GM18870 (cell line): ENCODE data around the gene KCNC4.

Experiments
- ATAC-seq: cut with Tn5 transposase; IDR thresholded peaks from one replicate; pipeline ENCODE4 v1.9.1; 2021; ENCODE audit warnings: moderate library complexity; ENCODE audit not compliant: unreplicated experiment

Gene KCNC4

DNA sequence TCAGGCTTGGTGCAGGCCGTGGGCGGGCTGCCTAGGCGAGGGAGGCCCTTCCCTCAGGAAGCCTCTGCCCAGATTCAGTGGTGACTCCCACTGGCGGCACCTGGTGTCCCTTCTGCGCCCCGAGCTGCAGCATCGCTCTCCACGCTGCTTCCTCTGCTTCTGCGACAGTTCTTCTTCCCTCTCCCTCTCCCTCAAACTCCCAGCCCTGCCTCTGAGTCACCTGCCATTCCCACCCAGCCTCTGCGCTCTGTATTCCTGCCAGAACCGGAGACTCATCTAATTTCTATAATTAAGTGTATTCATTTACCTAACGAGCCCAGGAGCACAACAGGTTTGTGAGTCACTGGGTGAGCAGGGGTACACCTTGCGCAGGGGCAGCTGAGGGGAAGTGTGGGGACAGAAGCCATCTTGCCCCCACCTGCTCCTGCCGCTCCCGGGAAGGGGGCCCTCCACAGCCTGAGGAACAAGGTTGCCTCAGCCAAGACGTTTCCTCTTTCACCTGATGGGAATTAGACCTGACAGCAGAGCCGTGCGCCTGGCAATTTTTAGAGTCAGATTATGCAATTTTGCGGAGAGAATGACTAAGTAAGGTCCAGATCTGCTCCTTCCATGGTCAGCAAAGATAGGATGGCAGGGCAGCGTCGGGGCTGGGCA is 19.4 kb downstream of the KCNC4 start:
- ATAC-seq: no peak

DNA sequence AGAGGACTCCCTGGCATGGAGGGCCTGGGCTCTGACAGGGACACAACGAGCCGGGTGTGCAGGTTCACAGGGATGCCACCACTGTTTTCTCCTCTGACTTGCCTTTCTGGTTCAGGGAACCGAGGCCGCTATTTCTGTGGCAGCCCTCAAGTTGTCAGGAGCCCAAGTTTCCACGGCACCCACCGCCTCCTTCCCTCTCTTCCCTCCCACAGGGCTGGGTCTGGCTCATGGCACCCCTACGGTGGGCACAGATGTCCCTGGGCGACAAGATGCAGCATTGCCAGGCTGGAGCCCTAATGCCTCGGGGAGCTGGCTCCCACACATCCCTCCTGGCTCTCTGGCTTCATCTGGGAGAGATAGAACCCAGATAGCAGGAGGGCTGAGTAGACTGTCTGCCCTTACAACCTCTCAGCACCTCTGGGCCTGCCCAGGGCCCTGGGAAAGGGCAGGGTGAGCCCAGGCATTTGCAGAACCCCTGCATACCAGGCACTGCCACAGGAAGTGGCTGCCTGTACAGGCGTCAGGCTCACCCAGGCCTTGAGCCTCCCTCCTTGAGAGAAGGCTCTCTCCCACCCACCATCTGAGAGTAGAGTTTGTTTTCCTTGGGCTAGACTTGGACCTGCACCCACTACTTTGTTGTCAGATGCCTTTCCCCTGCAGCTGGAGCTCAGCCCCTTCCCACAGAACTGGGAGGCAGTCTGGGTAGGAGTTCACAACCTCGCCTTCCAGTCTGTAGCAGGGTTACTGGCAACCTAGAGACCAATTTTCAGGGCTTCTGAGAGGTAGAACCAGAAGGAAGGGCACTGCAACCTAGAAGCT is 20.5 kb downstream of the KCNC4 start:
- ATAC-seq: no peak

DNA sequence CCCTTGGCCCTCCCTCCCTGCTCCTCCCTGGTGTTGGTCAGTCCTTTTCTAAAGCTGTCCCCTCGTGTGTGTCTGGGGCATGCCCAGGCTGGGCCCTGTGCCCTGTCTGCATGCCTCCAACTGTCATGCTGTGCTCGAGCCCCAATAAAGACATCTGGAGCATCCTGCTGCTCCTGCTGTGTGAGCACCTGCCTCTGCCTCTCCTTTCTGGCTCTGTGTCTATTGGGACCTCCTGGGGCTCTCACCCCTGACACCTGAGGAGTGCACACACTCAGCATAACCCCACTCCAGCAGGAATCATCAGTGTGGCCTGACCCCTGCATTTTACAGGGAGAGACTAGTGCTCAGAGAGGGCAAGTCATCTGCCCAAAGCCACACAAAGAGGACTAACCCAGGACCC is 23.7 kb downstream of the KCNC4 start:
- no peak for ATAC-seq

DNA sequence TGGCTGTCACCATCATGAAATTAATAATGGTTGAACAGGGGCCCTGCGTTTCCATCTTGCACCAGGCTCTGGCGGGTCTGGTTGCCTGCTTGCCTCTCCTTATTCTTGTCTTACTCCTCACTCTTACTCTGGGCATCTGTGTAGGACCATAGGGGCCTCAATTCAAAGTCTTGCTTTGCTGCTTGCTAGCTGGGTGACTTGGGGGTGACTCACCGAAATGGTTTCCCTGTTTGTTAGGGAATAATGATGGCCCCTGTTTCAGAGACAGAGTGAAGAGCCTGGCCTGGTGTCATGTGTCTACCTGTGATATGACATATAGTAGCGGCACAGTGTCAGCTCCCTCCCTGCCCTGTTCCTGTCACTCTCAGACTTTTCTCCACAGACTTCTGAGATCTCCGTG is 24.6 kb downstream of the KCNC4 start:
- ATAC-seq: no peak

DNA sequence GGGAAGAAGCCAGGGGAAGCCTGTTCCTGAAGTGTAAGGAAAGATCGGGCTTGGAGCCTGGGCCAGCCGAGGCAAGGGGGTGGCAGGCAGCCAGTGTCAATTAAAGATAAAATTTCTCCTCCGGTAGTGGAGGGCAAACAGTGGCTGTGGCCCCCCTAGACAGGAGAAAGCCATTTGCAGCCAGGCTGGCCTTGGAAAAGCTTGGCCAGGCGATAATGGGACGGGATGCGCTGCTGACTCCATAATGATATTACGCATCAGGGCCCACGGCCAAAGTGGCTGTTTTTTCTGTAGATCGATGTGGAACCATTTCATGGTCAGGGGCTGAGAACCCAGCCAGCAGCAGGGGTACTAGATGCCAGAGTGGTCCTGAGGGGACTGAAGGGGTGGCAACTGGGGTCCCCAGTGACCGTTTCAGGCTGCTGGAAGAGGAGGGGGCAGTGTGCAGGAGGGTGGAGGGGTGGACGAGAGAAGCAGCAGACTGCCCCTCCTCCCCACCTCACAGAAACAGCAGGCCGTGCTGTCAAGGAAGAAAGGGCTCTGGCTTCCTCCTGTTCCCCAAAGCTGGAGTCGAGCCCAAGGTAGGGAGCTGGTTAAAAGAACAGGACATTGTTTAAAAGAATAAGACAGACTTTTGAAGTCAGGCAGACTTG is 25.2 kb downstream of the KCNC4 start:
- ATAC-seq: no peak

DNA sequence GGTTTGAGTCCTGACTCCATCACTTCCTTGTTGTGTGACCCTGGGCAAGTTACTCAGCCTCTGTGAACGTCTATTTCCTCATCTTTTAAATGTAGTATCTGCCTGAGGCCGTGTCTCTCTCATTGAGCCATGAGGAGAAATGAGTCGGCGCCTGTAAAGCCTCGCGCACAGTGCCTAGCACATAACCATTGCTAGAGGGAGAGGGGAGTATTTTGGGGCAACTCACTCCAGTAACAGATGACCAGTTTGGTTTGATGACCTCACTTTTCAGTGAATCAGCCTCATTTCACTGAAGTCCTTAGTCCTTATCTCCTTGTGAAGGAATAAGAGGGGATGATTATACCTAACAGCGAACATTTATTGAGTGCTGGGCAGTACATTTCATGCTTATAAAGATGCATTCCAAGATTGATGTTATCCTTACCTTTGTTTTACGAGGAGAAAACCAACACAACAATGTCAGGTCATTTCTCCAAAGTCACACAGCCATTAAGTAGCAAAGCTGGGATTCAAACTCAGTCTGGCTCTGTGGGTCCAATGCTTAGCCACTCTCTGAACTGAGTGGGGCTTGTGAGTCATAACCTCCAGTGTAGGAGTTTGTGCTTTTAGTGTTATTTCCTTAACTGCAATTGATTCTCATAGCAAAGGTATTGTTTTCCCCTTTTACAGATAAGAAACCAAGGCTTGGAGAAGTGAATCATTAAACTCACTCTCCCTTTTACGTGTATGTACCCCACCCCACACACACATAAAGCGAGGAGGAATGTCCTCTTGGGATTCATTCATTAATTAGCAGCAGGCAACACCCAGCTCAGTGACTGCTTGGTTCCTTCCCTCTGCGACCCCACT is 25.9 kb downstream of the KCNC4 start:
- no peak for ATAC-seq

DNA sequence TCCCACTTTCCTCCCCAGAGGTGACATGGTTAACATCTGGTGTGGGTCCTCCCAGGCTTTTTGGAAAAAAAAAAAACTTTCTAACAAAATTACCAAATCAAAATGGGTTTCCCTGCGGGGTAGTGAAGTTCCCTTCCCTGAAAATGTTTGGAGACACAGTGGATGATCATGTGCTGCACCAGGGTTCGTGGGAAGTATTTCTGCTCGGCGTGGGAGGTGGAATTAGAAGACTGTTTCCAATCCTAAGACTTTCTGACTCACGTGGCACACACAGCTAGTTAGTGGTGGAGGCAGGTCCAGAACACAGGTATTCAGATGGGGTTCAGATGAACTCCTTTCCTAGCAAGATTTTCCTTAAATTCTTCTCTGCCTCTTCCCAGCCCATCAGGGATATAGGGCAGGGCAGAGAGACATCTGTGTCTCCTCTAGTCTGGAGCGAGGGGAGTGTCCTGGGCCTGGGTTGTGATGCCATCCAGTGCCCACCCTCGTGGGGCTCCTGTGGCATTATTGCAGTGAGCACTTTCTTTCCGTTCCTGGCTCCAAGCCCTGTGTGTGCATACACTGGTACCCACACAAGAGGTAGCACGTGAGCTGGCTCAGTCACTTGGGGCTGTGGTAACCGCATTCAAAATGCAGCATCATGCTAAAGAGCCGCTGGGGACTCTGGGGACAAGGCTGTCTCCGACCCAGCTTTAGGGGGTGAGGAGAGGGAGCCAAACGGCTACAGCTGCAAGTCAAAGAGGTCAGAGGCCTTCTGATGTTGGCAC is 27.5 kb downstream of the KCNC4 start:
- no peak for ATAC-seq

DNA sequence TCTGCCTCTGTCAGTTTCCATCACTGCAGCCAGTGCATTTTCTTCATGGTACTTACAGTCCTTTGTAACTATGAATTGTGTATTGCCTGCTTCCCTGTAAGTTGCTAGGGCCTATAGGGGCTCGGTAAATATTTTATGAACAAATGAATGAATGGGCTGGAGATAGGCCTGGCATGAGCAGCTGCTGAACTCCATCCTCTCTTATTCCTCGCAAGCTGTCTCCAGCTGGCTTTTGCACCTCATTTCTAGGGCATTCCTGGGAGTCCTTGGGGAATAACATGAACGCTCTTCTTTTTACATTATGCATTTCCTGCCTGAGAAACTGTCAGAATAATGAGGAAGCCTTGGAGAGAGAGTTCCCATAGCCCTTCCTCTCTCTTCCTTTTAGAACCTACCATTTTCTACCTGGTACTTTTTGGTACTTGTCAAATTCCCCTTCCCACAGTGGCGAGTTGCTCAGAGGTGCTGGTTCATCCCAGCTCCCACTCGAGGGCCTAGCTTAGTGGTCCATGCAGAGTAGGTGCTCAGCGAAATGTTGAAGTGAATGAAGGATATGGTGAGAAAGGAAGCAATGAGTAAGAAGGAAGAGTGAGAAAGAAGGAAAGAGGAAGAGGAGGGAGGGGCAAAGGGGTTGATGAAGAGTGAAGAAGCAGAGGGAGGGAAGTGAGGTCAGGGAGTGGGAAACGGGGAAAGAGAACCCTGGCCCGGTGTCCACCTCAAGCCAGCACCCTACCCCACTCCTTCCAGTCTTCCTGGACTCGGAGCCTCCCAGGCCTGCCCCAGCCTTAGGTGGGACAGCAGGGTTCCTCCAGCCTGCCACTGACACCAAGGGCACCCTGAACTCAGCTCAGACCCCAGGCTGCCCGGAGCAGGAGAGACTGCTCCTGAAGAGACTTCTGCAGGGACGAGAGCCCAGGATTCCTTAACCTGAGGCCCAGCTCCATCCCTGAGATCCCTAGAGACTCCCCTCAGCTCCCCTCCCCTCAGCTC is 29.6 kb downstream of the KCNC4 start:
- no peak for ATAC-seq

DNA sequence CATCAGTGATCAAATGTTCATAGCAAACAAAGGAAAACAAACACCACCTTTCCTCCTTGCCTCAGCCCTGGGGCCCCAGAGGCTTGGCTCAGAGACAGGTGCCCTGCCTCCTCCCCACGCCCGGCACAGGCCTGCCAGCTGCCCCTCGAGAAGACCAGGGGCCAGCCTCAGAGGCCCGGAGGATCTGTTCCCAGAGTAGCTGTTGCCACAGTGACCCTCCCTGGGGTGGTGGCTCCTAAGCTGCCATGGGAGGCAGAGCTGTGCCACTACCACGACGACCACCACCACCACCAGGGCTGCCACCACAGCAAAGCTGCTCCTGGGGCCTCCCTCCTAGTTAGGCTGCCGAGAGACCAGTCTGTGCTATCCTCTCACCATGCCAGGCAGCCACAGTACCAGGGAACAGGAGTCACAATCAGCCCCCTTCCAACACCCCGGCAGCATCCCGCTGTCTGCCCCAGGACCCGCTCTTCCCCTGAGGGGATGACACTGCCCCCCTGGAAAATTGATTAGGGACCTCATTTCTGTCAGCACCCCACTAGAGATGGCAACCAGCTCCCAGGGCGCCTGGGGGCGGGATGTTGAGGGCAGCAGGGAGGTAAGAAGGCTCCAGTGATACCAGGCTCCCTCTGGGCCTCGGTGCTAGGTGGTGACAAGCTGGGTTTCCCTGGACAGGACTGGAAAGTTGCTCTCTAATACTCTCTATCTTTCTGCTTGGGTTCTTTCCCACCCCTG is 30.5 kb downstream of the KCNC4 start:
- no peak for ATAC-seq

DNA sequence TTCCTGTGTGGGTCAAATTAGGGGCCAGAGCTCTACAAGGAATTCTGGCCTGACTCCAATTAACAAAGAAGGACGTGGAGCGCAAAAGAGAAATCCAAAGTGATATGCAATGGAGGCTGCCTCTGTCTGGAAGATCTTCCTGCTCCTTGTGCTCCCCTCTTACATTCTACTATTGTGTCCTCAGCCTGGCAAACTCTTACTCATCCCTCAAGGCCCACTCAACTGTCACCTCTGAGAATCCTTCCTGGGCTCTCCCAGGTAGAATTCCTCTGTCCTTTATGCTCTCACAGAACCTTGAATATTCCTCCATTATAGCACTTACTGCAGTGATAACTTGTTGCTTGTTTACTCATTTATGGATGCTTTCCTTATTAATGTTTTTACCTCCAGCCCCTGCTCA is 31.4 kb downstream of the KCNC4 start:
- ATAC-seq: no peak

DNA sequence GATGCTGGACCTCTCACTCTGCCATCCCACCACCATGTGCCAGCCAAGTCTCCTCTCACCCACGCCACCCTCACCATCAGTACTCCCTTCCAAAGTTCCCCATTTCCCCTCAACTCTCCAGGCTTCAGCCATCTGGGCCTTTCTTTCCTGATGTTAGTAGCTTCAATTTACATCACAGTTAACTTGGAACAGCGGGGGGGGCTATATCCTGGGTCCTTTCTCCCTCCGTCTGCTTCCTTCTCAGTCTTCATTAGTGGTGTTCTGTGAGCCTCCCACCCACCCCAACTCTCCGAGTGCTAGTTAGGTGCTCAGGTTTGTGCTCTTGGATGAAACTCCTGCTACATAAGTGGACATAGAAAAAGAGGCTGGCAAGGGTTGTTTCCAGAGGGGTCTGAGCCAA is 31.9 kb downstream of the KCNC4 start:
- no peak for ATAC-seq

DNA sequence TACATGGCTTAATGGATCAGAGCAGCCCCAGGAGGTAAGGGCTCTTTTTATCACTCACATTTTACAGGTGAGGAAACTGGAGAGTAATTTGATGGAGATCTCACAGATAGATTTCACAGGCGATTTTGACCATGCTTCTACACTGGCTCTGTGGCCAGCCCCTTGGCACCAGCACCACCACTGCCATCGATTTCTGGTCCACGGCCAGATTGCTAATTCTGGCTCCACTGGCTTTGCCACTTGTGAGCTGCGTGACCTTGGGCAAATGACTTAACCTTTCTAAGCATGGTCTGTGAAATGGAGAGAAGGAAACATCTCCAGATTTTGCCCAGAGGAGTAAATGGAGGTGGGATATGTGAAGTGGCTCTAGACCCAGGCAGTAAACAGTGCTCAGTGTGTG is 32.6 kb downstream of the KCNC4 start:
- no peak for ATAC-seq

DNA sequence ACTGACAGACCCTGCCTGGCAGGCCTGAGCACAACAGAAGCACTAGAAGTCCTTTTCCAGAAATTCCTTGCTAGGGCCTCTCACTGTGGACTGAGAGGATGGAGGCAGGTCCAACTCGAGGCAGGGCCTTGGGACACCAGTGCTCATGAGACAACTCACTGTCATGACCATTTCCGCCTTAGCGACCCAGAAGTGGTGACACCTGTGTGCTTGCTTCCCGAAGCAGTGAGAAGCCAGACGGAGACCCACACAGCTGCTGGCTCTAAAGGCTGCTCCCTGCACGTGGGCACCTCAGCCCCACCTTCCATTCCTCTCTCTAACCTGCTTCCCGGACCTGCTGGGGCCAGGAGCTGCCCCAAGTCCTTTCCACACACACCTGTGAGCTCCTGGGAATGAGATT is 33.0 kb downstream of the KCNC4 start:
- ATAC-seq: no peak

DNA sequence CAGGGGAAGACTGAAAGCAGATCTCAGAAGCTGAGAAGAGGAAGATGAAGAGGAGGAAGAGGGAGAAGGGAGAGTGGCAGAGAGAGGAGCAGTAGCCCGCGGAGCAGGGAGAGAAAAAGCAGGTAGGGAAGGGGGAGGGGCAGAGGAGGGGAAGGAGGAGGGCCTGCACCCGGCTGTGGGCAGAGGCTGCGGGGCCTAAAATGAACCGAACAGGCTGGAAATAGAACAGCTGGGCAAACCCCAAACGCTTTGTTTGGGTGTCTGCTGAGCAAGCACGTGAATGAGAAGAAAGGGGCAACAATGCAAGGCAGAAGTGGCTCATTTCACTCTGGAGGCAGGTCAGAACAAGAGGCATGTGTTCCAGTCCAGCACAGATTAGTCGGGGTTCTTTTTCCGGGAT is 33.5 kb downstream of the KCNC4 start:
- no peak for ATAC-seq

DNA sequence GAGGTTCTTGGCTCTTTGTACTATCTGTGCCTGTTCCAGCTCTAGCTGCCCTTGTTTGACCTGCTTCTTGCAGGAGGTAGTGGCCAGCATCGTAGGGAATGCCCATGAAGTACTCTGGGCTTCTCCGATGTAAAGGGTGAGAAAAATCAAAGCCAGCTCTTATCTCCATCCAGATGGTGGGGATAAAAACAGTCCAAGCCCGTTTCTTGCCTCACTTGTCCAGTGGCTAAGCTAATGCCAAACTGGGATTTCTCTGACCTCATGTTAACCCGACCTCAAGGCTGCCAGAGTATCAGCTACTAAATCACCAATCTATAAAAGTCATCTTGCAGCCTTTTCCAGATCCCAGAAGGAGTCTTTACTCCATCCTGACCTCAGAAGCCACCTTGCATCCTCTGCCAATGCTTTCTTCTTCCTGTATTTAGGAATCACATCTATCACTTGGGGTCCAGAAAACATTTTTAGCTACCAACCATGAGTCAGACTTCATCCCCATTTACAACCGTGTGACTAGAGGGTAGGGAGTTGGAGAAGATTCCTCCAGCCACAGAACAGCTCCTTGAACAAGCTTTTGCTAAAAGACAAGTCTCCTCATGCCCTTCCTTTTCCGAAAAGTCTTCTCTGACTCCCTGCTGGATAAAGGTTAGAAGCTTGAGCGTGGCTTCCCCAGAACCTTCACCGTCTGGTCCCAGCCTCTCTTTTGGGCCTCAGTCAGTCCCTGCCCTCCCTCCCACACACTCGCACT is 35.9 kb downstream of the KCNC4 start:
- ATAC-seq: no peak

DNA sequence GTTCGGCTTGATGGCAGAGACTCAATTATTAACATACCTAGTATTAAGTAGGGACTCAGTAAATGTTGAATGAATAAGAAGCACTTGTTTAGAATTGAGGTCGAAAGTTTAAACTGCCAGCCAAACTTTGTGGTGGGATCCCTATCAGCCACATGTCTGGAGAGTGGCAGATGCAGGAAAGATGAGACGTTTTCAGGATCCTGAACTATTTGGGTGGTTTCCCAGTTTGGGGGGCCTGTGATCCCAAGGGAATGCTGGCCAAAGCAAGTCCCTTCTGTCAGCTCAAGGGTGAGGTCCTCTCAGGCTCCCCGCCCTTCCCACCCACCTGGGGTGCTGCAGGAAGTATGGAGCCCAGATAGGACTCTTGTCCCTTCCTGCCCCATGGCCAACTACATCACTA is 38.6 kb downstream of the KCNC4 start:
- no peak for ATAC-seq

DNA sequence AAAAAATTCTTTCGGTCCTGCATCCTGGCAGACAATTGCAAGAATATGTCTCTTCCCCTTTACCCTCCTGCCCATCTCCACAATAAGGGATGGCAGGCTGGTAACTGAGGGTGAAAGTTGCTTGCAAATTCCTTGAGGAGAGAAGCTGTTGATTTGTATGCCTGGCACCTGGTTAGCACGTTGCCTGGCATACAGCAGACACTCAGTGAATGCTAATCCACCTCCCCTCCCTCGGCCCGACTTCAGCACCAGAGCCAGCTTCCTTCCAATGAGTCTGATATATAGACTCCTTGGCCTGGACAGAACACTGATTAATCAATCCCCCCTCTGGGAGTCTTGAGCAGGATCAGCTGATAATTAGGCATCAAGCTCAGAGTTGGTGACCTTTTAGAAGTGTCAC is 39.1 kb downstream of the KCNC4 start:
- ATAC-seq: no peak

DNA sequence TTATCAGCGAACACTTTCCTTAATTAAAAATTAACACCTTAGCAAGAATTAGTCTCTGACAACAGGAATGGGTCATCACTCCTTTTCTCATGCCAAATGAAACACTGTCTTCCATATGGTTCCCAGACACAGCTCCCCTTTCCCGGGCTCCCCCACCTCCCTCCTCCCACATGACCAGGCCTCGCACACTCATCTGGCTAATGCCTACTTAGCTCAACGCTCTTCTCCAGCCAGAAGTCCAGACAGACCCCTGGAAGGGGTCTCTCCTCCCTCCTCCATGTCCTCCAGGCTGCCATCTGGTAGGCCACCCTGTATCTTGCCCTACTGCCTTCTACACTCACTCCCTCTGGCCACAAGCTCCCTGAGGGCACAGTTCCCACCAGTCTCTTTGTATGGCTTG is 39.9 kb downstream of the KCNC4 start:
- ATAC-seq: no peak
